Stromal cell of bone marrow (primary cell): ENCODE data around the gene USP32.
"Not testable (repeated sequence)": the region's sequence is repeated elsewhere in the genome, so short reads cannot be mapped to it uniquely, and the experiment has no call there.

Experiments used
- DNase-seq: peaks from one replicate; pipeline ENCODE4 v3.0.0-alpha.2; 2012; ENCODE audit warnings: low read depth

Gene USP32

DNA sequence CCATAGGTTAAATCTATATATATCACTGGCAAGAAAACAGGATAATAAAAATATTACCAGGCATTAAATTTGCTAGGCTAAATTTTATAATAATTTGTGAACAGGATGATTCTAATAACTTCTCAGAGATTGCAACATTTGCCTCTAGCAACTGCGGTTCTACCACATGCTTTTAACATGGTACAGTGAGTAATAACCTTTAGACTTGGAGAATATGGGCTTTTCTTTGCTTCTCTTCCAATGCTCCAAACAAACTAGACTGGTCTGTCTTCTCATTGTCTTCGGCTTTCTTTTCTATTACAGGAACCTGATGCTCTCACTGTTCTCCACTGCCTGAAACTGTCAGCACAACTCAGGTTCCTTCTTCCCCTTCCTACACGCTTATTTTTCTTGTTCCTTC, 161.6 kb downstream of the USP32 start:
- DNase-seq: peak; percentile 6

DNA sequence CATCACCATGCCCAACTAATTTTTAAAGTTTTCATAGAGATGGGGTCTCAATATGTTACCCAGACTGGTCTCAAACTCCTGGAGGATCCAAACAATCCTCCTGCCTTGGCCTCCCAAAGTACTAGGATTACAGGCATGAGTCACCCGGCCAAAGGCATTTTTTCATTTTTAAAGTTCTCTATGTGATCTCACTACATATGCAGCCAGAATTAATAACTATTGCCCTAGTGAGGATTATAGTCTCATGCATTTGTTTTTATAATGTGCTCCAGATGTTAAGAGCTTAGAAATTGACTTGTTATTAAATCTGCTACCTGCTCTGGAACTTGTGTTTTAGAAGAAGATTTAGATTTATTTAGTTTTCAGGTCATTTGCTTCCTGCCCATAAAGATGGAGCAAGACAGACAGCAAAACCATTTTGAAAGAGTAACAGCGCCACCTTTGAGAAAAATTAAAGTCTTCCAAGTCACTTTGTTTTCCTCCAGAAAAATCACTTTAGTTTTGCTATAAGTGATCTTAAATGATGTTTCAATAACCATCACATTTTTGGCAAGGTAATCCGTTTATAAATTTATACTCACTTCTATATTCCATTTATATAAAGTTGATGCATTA, 162.6 kb downstream of the USP32 start:
- DNase-seq: peak; percentile 8

DNA sequence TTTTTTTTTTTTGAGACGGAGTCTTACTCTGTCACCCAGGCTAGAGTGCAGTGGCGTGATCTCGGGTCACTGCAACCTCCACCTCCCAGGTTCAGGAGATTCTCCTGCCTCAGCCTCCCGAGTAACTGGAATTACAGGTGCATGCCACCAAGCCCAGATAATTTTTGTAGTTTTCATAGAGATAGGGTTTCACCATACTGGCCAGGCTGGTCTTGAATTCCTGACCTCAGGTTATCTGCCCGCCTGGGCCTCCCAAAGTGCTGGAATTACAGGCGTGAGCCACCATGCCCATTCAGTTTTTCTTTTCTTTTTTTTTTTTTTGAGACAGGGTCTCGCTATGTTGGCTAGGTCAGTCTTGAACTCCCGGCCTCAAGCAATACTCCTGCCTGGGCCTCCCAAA, 164.7 kb downstream of the USP32 start:
- not testable (repeated sequence) for DNase-seq

DNA sequence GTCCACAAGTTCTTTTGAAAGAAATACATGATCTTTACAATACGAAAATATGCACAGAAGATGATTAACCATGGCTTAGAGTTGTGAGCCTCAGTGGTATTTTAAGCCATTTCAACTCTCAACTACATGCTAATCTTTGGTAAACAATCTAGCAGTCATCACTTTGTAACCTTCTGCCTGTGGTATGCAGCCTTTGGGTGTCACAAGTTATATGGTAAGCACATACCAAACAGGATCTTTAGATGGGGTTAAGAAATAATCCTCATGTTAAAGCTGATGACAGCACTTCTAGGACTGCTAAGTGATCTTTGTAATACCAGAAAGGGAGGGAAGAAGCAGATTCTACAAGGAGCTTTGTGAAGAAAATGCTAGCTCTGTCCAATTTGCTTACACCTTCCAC, 167.9 kb downstream of the USP32 start:
- DNase-seq: no peak

DNA sequence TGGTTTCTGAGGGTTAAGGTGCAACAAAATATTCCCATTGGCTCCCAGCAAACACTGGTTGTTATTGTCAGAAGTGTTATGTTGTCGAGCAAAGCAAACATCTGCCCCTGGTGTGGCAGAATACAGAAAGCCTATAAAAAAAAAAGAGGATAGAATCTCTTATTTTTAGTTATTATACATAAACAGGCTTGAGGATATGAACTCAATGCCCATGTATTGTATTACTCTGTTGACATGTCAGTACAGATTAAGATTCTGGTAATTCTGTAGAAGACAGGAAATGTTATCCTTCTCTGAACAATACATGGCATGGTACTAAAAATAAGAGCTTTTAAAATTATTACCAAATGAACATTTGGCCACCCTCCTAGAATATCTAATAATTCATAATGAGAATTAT, 168.5 kb downstream of the USP32 start:
- DNase-seq: no peak

DNA sequence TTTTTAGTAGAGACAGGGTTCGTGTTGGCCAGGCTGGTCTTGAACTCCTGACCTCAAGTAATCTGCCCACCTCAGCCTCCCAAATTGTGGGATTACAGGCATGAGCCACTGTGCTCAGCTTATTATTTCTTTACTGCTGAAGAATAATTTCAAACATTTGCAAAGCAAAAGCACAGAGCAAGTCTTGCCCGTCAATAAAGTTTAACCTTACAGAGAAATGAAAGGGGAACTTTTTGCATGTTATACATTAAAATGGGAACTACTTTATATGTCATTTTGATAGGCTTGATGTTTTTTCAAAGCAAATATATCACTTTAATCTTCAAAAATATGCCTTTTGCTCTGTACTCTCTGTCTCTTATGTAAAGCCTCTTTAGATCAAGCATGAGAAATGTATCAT, 173.2 kb downstream of the USP32 start:
- DNase-seq: not testable (repeated sequence)

DNA sequence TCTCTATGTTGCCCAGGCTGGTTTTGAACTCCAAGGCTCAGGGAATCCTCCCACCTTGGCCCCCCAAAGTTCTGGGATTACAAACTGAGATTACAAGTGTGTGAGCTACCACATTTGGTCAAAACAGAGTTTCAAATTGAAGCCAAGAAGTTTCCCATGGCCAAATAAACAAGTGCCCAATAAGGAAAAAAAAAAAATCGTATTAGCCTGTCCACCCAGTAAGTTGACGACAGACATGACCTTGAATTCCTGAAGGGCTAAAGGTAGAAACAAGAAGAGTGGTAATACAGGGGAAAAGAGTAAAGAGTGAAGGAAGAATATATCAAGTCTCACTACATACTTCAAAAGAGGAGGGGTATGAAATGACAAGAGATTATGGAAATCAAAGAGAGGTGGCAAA, 176.0 kb downstream of the USP32 start:
- not testable (repeated sequence) for DNase-seq

DNA sequence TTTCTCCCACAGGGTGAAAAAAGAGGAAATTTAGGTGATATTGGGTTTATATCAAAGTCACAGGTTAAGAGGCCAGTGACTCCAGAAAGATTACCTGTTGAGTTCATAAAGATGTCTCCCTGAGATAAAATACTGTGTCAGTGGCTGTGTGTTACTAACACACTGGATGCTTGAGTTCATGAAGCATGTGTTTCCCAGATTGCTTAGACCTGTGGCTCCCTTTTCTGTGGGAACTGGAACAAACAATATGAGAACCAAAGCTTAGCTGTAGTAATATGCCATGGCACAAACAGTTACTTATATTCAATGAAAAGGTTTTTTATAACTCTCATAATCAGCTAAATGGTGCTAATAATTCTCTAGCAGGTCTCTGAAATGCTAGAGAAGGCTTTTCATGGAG, 180.7 kb downstream of the USP32 start:
- DNase-seq: not testable (repeated sequence)

DNA sequence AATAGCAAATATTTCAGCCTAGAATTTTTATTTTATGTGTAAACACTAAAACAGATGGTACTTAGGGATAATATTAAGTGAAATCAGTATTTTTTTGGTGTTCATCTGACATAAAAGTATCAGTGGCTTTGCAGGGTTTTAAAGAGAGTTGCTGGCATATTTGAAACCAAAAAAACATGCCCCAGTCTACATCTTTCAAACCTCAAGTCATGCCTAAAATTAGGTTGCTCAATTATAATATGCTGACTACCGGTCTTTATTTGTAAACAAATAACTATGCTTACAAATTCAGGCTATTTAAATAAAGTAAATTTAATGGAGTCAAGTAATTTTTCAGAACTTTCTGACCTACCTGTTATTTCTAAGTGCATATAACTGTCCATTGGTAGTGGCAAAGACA, 183.6 kb downstream of the USP32 start:
- DNase-seq: not testable (repeated sequence)

DNA sequence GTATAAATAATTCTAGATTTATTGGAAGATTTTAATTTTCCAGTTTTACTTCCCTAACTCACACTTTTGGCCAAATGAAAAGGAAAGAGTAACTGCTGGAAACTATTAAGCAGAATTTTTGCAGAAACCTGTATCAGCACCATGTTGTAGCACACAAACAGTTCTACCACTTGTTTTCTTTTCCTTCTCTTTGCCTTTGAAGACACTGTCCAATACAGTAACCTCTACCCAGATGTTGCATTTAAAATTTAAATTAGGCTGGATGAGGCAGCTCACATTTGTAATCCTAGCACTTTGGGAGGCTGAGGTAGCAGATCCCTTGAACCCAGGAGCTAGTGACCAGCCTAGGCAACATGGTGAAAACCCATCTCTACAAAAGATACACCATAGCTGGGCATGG, 186.2 kb downstream of the USP32 start:
- not testable (repeated sequence) for DNase-seq

DNA sequence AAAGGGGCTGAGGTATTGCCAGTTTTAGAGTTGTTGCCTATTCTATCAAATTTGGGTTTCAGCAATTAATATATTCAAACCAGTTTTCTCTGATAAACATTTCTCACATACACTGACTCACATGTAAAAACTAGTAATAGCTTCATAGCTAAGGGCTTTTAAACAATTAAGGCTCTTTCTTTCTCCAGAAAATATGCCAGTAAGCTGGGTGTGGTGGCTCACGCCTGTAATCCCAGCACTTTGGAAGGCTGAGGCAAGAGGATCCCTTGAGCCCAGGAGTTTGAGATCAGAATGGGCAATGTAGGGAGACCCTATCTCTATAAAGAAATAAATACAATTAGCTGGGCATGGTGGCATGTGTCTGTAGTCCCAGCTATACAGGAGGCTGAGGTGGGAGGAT, 193.3 kb downstream of the USP32 start:
- not testable (repeated sequence) for DNase-seq

DNA sequence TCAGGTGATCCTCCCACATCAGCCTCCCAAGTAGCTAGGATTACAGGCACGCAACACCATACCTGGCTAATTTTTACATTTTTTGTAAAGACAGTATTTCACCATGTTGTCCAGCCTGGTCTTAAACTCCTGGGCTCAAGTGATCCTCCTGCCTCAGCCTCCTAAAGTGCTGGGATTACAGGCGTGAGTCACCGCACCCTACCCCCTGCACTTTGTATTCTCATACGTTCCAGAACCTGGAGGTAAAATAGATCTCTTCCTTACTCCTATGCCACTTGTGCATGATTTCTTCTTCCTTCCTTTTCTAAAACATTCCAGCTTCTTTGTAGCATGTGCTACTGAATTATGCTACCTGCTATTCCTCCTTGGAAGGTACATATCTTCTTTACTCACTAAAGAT, 197.8 kb downstream of the USP32 start:
- not testable (repeated sequence) for DNase-seq

DNA sequence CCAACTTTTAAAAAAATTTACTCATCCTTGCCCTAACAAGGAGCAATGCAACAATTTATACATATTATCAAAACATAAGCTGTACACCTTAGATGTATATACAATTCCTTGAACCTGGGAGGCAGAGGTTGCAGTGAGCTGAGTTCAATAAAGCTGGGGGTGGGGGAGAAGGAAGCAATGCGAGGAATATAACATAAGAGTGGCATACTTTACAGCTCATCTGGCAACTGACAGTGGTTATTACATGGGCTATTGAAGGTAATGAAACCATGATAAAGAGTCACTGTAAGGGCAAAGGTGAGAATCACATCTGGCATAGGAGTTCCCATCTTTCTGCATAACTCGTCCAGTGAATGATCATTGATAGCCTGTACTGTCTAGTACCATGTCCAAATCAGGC, 198.5 kb downstream of the USP32 start:
- DNase-seq: no peak

DNA sequence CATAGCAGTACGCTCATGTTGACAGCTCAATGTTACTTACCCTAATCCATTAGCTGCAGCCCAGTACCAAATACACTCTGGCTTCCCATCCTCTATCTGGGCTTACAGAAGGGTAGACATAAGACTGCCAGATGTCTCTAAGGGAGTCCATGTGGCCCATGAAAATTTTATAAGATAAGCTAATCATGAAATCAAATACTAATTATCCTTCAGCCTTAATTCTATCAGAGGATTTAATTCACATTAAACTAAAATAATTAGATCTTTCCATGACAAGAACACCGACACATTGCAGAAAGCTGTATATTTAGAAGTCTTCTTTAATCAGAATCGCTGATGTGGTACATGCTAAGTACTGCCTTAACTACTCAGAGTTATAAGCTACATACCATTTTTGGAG, 198.9 kb downstream of the USP32 start:
- not testable (repeated sequence) for DNase-seq

DNA sequence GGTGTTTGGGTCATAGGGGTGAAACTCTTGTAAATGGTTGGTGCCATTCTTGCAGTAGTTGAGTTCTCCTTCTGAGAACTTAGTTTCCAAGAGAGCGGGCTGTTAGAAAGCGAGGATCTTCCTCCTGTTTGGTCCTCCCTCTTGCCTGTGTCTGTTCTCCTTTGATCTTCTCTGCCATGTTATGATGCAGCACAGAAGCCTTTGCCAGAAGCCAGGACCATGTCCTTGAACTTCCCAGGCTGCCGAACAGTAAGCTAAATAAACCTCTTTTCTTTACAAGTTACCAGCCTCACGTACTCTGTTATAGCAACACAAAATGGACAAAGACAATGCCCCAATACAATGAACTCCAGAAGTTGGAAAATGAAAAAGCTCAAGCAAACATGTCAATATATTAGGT, 201.9 kb downstream of the USP32 start:
- not testable (repeated sequence) for DNase-seq

DNA sequence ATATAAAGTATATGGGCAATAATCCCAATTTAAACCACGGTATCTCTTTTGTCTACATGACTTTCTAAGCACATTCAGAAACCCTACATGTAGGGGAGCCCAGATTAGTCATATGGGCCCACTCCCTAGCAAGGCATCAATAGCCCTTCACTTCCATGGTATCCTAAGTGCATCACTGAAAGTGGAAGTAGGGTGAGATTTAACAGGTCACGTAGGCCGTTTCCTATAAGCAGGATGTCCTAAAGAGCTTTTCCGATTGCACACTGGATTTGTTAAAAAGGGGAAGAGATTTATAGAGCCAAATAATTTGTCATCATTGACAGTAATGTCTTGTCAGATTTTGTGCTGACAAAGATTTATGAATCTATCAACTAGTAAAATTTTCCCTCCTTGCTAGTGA, 203.2 kb downstream of the USP32 start:
- no peak for DNase-seq

DNA sequence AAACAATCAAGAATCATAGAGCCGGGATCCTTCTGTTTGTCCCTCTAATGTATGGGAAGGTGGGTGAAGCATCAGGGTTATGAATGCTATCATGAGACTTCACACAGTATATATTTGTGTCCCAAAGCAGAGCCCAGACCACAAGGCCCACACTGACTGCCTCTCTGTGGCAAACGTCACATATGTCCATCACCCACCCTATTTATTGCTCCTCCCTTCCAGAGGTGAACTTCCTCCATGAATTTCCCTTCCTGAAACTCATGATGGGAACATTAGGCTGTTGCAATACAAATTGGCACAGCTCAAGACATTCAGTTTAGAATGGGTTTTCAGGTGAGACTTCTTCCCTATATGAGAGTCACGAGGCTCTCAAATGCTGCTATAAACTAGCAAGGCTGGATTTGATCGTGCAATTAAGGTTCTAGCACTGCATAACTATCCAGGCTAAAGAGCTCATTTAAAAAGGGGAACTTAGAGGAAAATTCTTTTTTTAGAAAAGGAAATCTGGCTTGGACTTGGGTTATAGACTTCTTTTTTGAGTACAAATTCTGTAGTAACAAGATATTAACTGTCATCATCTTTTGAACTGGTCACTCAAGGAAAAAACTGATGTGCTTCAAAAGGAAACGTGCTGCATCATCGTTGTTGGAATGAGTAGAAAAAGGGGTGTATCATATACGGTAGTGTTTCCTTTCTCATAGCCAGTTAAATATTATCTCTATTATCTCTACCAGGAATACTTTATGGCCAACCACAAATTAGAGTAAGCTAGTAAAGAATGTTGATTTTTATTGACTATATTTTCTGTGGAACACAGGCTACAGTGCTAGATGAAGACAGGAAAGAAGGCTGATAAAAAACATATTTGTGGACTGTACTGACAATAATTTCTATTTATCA, 204.8 kb downstream of the USP32 start:
- peak; percentile 17 for DNase-seq

DNA sequence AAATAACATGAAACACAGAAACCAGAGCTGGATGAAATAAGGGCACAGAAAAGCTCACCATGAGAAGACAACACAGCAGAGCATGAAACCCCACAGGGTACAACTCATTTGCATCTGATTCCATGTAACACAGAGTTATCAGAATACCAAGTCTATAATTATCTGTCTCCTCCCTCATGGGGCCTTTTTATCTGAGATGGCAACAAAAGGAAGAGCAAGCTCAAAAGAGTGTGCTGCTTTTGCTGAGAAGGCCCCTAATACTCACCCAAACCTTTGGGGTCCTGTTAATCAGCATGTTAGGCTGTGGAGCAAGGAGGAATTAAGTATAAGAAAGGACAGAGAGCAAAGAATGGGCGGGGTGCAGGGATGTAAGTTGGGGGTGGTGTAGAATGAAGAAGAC, 205.6 kb downstream of the USP32 start:
- not testable (repeated sequence) for DNase-seq

DNA sequence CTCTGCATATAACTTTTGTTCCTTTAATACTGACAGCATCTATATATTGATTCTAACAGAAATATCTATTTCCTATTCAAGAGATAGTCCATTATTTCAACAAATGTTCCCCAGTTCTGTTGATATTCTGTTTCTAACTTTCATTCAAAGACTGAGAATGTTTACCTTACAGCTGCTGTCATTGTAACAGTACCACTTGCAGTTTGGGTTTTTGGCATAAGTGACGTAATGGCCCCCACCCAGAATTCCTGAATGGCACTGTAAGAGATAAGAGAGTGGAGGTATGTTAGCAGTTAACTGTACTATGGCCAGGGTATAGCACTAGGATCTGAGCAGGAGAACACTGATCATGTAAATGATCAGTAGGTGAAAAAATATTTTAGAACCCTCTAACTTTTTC, 211.6 kb downstream of the USP32 start:
- DNase-seq: not testable (repeated sequence)

DNA sequence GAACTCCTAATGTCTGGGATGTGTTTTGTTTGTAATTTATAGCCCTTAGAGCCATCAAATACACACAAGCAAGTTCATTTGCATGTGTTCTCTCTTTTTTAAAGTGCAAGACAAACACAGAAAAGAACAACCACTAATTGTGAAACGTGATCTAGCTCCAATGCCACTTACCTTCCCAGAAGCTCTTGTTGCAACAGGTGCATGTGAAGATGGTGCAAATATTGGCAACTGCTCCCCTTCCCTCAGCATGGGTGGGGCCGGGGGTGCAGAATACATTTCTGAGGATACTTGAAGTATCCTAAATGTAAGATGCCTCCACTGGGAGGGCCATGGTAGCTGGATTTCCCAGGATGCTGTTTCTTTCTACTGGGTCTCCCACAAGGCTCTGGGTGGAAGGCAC, 213.8 kb downstream of the USP32 start:
- not testable (repeated sequence) for DNase-seq

DNA sequence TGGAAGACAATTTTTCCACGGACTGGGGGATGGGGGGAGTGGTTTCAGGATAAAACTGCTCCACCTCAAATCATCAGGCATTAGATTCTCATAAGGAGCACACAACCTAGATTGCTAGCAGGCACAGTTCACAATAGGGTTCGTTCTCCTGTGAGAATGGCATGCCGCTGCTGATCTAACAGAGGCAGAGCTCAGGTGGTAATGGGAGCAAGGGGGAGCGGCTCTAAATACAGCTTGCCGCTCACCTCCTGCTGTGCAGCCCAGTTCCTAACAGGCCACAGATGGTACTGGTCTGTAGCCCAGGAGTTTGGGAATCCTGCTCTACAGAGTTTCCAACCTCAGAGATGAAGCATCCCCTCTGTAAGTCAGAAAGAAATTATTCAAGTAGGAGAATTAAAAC, 215.2 kb downstream of the USP32 start:
- DNase-seq: not testable (repeated sequence)

DNA sequence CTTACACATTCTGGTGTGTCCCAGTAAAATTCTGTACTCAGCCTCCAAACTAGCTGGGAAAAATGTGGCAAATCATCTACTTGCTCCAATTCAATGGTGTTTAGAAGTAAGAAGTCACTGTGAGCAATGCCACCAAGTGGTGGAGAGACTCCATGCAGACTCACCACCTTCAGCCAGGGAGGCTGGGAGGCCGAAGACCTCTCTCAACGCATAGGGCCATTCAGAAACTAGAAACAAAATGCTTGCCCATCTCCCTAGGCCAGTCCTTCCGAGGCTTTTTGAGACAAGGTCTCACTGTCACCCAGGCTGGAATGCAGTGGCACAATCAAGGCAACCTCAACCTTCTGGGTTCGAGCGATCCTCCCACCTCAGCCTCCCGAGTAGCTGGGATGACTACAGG, 217.2 kb downstream of the USP32 start:
- peak; percentile 9 for DNase-seq

DNA sequence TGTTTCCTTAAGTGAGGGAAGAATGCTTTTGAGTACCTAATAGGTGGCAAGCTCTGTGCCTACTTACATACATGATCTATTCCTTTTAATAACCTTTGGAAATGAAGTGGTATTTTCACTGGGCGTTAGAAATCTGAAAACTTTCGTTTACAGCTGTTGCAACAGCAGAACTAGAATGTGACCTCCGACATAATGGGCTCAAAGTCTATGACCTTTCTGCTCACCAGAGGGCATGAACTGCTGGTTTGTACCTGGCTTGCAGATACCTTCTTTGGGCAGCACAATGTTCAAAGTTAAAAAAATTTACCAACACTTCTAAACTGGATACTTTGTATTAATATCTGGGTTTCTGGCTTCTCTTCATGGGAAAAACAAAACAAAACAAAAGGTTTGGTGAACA, 217.9 kb downstream of the USP32 start:
- DNase-seq: no peak
